ENCODE results near the gene ZNF280C.

ZNF280C gene

DNA sequence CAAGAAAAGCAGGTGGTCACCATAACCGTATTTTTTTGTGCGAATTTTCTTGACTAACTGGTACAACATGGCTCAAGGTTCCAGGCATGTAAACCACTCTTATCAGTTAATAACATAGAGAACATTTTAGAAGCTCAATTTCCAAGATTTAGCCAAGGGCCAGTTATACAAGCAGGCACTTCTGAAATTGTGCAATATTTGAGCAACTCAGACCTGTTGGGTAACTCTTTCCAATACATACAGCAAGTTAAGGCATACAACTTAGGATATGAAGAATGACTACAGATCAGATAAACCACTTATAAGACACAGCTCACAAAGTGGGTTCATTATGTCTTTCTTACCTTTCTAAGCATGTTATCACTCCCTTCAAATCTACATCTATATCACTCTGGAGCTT, 43.9 kb downstream of the ZNF280C start:
- DNase-seq, result no peak
- TF ChIP-seq, protein P1, sequence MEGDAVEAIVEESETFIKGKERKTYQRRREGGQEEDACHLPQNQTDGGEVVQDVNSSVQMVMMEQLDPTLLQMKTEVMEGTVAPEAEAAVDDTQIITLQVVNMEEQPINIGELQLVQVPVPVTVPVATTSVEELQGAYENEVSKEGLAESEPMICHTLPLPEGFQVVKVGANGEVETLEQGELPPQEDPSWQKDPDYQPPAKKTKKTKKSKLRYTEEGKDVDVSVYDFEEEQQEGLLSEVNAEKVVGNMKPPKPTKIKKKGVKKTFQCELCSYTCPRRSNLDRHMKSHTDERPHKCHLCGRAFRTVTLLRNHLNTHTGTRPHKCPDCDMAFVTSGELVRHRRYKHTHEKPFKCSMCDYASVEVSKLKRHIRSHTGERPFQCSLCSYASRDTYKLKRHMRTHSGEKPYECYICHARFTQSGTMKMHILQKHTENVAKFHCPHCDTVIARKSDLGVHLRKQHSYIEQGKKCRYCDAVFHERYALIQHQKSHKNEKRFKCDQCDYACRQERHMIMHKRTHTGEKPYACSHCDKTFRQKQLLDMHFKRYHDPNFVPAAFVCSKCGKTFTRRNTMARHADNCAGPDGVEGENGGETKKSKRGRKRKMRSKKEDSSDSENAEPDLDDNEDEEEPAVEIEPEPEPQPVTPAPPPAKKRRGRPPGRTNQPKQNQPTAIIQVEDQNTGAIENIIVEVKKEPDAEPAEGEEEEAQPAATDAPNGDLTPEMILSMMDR (IDR thresholded peaks at IDR 0.05; ENCODE audit: low read depth, low read length), result no peak
- H3K9me3 ChIP-seq (ENCODE audit: severe bottlenecking), result no peaks in the 10 kb centered on the region
- no peaks in the 10 kb centered on the region for H3K27me3 ChIP-seq (ENCODE audit: insufficient read depth, low read depth, severe bottlenecking)
- no peak overlapping the region for H3K27ac ChIP-seq
- H3K36me3 ChIP-seq, result peaks cover 20% of the 10 kb centered on the region
- H3K4me3 ChIP-seq (ENCODE audit: low read depth, low read length), result no peak overlapping the region

DNA sequence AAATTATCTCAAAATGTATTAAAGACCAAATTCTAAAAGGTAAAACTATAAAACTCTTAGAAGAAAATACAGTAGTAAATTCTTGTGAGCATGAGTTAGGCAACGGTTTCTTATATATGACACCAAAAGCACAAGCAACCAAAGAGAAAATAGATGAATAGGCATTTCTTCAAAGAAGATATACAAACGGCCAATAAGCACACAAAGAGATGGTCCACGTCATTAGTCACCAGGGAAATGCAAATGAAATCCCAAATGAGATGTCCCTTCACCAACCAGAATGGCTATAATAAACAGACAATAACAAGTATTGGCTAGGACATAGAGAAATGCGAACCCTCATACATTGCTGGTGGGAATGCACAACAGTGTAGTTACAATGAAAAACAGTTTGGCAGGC, 52.4 kb downstream of the ZNF280C start:
- H3K36me3 ChIP-seq, result no peaks in the 10 kb centered on the region; the same call in 1 of the 2 replicates
- TF ChIP-seq, protein P1 (IDR thresholded peaks at IDR 0.05; ENCODE audit: low read depth, low read length), result no peak
- H3K9me3 ChIP-seq (ENCODE audit: severe bottlenecking), result no peaks in the 10 kb centered on the region
- peaks cover 6% of the 10 kb centered on the region for H3K27me3 ChIP-seq (ENCODE audit: insufficient read depth, low read depth, severe bottlenecking)
- H3K4me3 ChIP-seq (ENCODE audit: low read depth, low read length), result no peak overlapping the region
- no peak overlapping the region for H3K27ac ChIP-seq
- DNase-seq, result no peak

DNA sequence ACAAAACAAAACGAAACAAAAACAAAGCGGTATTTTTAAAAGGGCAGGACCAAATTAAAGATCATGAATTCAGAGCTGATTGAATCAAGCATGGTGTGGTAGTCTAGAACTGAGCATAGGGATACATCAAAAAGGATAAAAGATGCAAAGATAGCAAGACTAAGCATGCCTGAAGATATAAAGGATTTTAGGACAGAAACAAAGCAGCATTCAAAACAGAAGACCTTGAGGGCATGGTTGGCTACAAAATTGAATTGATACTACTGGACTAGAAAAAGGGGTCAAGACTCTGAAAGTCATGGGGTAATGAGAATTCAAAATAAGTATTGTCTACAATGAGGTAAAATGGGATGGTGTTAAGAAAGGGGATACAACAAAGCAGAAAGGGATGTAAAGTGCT, 55.3 kb downstream of the ZNF280C start:
- Histone ChIP-seq H3K27ac (no peak overlapping the region), H3K36me3 (no peaks in the 10 kb centered on the region; the same call in none of the 2 replicates), H3K4me3 (ENCODE audit: low read depth, low read length) (no peak overlapping the region), H3K9me3 (ENCODE audit: severe bottlenecking) (no peaks in the 10 kb centered on the region), H3K27me3 (ENCODE audit: insufficient read depth, low read depth, severe bottlenecking) (peaks cover 6% of the 10 kb centered on the region)
- DNase-seq, result no peak
- TF ChIP-seq, protein P1 (IDR thresholded peaks at IDR 0.05; ENCODE audit: low read depth, low read length), result no peak

DNA sequence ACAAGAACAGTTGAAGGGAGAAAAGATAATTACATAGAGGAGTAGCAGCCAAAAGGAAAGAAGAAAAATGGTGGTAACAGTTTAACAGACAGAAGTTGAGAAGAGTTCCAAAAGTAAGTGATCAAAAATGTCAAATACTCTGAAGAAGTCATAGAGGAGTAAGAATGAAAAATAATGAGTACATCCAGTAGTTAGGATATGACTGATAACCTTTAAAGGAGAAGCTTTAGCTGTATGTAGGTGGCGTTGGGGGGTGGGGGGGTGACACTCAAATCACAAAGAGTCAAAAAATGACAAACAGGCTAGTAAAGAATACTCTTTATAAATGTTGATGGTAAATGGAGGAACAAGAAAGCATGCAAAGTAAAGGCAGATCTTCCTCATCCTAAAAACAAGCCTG, 56.3 kb downstream of the ZNF280C start:
- TF ChIP-seq, protein P1 (IDR thresholded peaks at IDR 0.05; ENCODE audit: low read depth, low read length), result no peak
- H3K27me3 ChIP-seq (ENCODE audit: insufficient read depth, low read depth, severe bottlenecking), result peaks cover 6% of the 10 kb centered on the region
- H3K9me3 ChIP-seq (ENCODE audit: severe bottlenecking), result no peaks in the 10 kb centered on the region
- no peak overlapping the region for H3K4me3 ChIP-seq (ENCODE audit: low read depth, low read length)
- H3K27ac ChIP-seq, result no peak overlapping the region
- no peaks in the 10 kb centered on the region; the same call in none of the 2 replicates for H3K36me3 ChIP-seq
- DNase-seq, result no peak

DNA sequence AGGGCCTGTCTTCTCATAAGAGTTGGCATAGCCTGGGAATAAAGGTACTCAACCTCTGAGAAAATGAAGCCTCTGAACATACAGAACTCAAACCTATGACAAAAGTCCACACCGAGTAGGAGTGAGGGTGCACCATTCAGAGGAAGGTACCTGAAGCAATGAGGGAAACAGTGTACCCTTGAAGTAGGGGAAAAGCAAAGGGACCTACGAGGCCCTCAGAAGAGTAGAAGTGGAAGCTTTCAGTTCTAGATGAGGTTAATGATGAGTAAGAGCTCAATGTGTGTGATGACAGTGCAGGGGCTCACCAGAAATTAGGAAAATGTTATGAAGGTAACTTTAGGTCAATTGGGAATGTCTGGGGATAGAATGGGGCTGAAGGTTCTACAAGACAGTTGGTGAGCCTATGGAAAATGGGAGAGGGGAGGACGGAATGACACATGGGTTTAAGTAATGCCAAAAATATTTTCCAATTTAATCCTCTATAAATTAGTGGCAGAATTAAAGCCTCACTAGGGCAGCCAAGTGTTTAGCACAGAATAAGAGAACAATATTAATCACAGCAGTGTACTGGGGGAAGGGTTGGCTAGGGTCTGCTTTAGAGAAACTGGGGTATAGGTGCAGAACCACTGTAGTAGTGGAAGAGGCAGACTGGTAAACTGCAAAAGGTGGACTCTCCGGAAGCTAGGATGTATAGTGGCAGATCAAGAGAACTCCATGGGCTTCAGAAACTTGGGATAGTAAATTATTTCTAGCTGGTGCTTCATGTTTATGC, 57.1 kb downstream of the ZNF280C start:
- Histone ChIP-seq H3K4me3 (ENCODE audit: low read depth, low read length) (no peak overlapping the region), H3K27me3 (ENCODE audit: insufficient read depth, low read depth, severe bottlenecking) (peaks cover 6% of the 10 kb centered on the region), H3K36me3 (no peaks in the 10 kb centered on the region; the same call in none of the 2 replicates)

More for the DNA sequence above, 57.1 kb downstream of the ZNF280C start:
- DNase-seq, result no peak
- TF ChIP-seq, protein P1 (IDR thresholded peaks at IDR 0.05; ENCODE audit: low read depth, low read length), result no peak
- Histone ChIP-seq H3K9me3 (ENCODE audit: severe bottlenecking) (no peaks in the 10 kb centered on the region), H3K27ac (no peak overlapping the region)

Data from WERI-Rb-1 (cell line).